Ovary (tissue), 3 donors: ENCODE data around the gene SNX25.

Experiments
- POLR2A ChIP-seq: fragments of 450-650 bp; IDR thresholded peaks from one replicate; pipeline ENCODE4 v1.6.1; 2017; ENCODE audit warnings: antibody characterized with exemption, mild to moderate bottlenecking, moderate library complexity
- TF ChIP-seq, protein P1 (sequence below), 3 donors: fragments of 450-650 bp in 2 of 3; fragments of 200-600 bp in 1 of 3; IDR thresholded peaks; one replicate each; pipeline versions ENCODE4 v1.5.1 to v1.8.0; 2016 to 2022; ENCODE audit warnings: antibody characterized with exemption in 3 of 3, mild to moderate bottlenecking in 1 of 3
- donor health status: DM: no; HTN: no; CAD: no.

DNA sequence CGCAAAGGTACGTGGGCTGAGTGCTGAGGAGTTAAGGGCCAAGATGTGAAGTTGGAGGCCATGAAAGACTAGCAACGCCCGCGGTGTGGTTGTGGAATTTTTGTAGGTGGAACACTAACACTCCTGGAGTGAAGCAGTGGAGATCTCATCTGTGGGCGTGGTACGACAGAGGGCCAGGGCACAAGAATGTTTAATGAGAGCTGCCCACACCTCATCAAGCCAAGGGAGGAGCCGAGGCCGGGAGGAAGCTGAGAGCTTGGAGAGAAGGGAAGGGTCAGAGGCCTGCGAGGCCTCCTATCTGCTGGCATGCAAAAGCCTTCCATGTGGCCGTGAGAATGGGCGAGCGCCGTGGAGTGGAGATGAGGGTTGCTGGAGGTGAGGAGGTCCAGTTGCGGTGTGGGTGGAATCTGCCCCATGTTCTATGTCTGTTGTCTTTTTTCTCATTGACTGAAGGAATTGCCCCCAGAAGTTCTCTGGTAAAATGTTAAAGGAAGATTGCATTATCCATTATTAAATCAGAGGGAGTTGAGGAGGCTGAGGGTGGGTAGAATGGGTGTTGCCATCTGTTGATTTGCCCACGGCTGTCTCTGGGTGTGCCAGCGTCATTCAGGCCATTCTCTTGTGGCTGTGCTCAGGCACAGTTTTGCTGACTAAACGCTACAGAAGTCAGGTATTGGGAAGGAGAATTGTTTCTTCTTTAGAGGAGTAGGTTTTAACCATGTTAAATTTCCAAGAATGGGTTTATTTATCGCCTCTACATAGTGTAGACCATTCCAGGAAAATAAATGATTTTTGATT lies 19.8 kb downstream of the SNX25 start:
- TF ChIP-seq, protein P1, sequence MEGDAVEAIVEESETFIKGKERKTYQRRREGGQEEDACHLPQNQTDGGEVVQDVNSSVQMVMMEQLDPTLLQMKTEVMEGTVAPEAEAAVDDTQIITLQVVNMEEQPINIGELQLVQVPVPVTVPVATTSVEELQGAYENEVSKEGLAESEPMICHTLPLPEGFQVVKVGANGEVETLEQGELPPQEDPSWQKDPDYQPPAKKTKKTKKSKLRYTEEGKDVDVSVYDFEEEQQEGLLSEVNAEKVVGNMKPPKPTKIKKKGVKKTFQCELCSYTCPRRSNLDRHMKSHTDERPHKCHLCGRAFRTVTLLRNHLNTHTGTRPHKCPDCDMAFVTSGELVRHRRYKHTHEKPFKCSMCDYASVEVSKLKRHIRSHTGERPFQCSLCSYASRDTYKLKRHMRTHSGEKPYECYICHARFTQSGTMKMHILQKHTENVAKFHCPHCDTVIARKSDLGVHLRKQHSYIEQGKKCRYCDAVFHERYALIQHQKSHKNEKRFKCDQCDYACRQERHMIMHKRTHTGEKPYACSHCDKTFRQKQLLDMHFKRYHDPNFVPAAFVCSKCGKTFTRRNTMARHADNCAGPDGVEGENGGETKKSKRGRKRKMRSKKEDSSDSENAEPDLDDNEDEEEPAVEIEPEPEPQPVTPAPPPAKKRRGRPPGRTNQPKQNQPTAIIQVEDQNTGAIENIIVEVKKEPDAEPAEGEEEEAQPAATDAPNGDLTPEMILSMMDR (IDR thresholded peaks at IDR 0.05), result no peak
- TF ChIP-seq POLR2A, result no peak
